ENCODE results near the gene OTOP3. TPM values are rescaled to one million over a fixed set of nuclear protein-coding genes. Genes with fewer than 3 reads are reported as not detected.

OTOP3 gene
- total and polyA plus RNA-seq, 2 of the 4 experiments (the other 2 are of a cell fraction): not detected

GRCh38 chr17:74998783-74999182, 63.1 kb downstream of the OTOP3 start:
- H3K23ac ChIP-seq (ENCODE audit: low read depth, low read length): no peak overlapping the region
- TF ChIP-seq POLR2A (IDR thresholded peaks at IDR 0.05; ENCODE audit: low read depth, low read length) (no peak), FOS (IDR thresholded peaks at IDR 0.05; ENCODE audit: low read depth, low read length) (no peak), SMC3 (IDR thresholded peaks at IDR 0.05; ENCODE audit: low read depth, low read length) (no peak), RCOR1 (IDR thresholded peaks at IDR 0.05; ENCODE audit: insufficient replicate concordance, low read length) (no peak), CTCF (conservative IDR thresholded peaks at IDR 0.05; ENCODE audit: low read depth, low read length) (no peak), CEBPB (IDR thresholded peaks at IDR 0.05; ENCODE audit: low read depth, low read length) (no peak), MAZ (IDR thresholded peaks at IDR 0.05; ENCODE audit: borderline replicate concordance, low read depth, low read length) (no peak), ELK1 (IDR thresholded peaks at IDR 0.05; ENCODE audit: borderline replicate concordance, low read depth, low read length) (no peak), MAFK (IDR thresholded peaks at IDR 0.05; ENCODE audit: low read depth, low read length) (no peak), CHD1 (IDR thresholded peaks at IDR 0.05; ENCODE audit: low read depth, low read length) (no peak), BHLHE40 (IDR thresholded peaks at IDR 0.05; ENCODE audit: low read depth, low read length) (no peak), MXI1 (IDR thresholded peaks at IDR 0.05; ENCODE audit: borderline replicate concordance, low read depth, low read length) (no peak), USF2 (IDR thresholded peaks at IDR 0.05; ENCODE audit: low read depth, low read length) (no peak), NFE2L2 (IDR thresholded peaks at IDR 0.05; ENCODE audit: low read depth, low read length) (no peak), RAD21 (IDR thresholded peaks at IDR 0.05; ENCODE audit: low read length) (no peak)
- no peak overlapping the region for H2AK9ac ChIP-seq (replicated peaks; ENCODE audit: low read depth, low read length, poor library complexity)
- no peak overlapping the region for H3K27ac ChIP-seq (ENCODE audit: insufficient read depth, low read length)
- H3K4ac ChIP-seq (ENCODE audit: low read depth, low read length): no peak overlapping the region
- dilution Hi-C loops (cut with HindIII; ENCODE audit: low sequenced_read_pairs, unreplicated experiment) (no loop called here), in situ Hi-C loops (cut with MboI; ENCODE audit: low sequenced_read_pairs) (no loop called here), intact Hi-C loops (cut with micrococcal nuclease) (no loop called here)
- H2BK15ac ChIP-seq (ENCODE audit: low read depth, low read length): no peak overlapping the region
- no peak overlapping the region for H3K4me3 ChIP-seq (ENCODE audit: insufficient read depth, low read depth, low read length)
- peaks cover 7% of the 10 kb centered on the region; the same call in 1 of the 2 replicates for H4K20me1 ChIP-seq (ENCODE audit: insufficient read depth, low read length)
- WGBS, 2 experiments (ENCODE audit: extremely low coverage in 2 of 2, insufficient read length in 1 of 2): 92% methylated on average over 5 of the region's 6 CpGs; no CpG with 5 or more reads in 1 of the 2 experiments
- H2AK5ac ChIP-seq (ENCODE audit: low read depth, low read length): no peak overlapping the region
- H3K9me1 ChIP-seq (ENCODE audit: insufficient read depth, low read length): no peaks in the 10 kb centered on the region
- H3K4me2 ChIP-seq (ENCODE audit: low read depth, low read length): no peak overlapping the region
- no peak overlapping the region for H2BK120ac ChIP-seq (ENCODE audit: low read depth, low read length)
- H2BK20ac ChIP-seq (ENCODE audit: low read depth, low read length): no peak overlapping the region
- no peak overlapping the region for H4K91ac ChIP-seq (ENCODE audit: insufficient read depth, low read depth, low read length)
- no peaks in the 10 kb centered on the region for H3K27me3 ChIP-seq (ENCODE audit: control insufficient read depth, insufficient read depth, low read length)
- H3K9ac ChIP-seq (ENCODE audit: low read depth, low read length): no peak overlapping the region
- H4K8ac ChIP-seq (ENCODE audit: low read depth in 2 of 2, low read length in 2 of 2): no peak overlapping the region
- DNase-seq (no peak), ATAC-seq (ENCODE audit: low read depth) (no peak)
- no peak overlapping the region for H3K14ac ChIP-seq (replicated peaks; ENCODE audit: low read depth, low read length)
- H3K4me1 ChIP-seq (ENCODE audit: control insufficient read depth, insufficient read depth, low read length): peaks cover 6% of the 10 kb centered on the region
- POLR2A ChIA-PET (ENCODE audit: unreplicated experiment): no interaction called here
- H2AFZ ChIP-seq (replicated peaks; ENCODE audit: low read length, poor library complexity): no peak overlapping the region
- H3K18ac ChIP-seq (ENCODE audit: low read depth, low read length): no peak overlapping the region
- CTCF ChIA-PET: interaction anchor here (1.0 kb wide), 1 partner anchor 38 kb away, joined by 4 read pairs; no protein-coding TSS in a partner anchor
- no peak overlapping the region for H4K5ac ChIP-seq (ENCODE audit: low read depth, low read length)
- H3K9me3 ChIP-seq (ENCODE audit: control insufficient read depth, insufficient read depth, low read length): no peaks in the 10 kb centered on the region
- H3K36me3 ChIP-seq (ENCODE audit: control insufficient read depth, insufficient read depth, low read length): peaks cover 28% of the 10 kb centered on the region
- no peak overlapping the region for H3K56ac ChIP-seq (ENCODE audit: extremely low read depth, insufficient read depth, low read length)
- no TSS peak for BruUV-seq (replicated peaks)
- peaks cover 9 to 47% of the 10 kb centered on the region in 2 experiments; a peak in 3 of 4 replicates for H3K79me1 ChIP-seq (ENCODE audit: low read depth in 1 of 2, low read length in 2 of 2)
- H2BK5ac ChIP-seq (ENCODE audit: low read depth, low read length, poor library complexity, severe bottlenecking): no peak overlapping the region
